GM12891 (cell line): Measurements from ENCODE around the gene R3HDM1.

Experiments used
- POLR2A ChIP-seq: IDR thresholded peaks from 2 replicates; pipeline ENCODE4 v1.6.1; 2011; ENCODE audit warnings: low read depth, low read length, control low read depth
- POLR2AphosphoS5 ChIP-seq: IDR thresholded peaks from 2 replicates; pipeline ENCODE4 v1.6.1; 2011; ENCODE audit warnings: low read depth, low read length, control low read depth
- SPI1 ChIP-seq: IDR thresholded peaks from 2 replicates; pipeline ENCODE4 v1.6.1; 2011; ENCODE audit warnings: low read depth, low read length, control low read depth
- TAF1 ChIP-seq: IDR thresholded peaks from 2 replicates; pipeline ENCODE4 v1.6.1; 2011; ENCODE audit warnings: low read depth, low read length, control low read depth

DNA sequence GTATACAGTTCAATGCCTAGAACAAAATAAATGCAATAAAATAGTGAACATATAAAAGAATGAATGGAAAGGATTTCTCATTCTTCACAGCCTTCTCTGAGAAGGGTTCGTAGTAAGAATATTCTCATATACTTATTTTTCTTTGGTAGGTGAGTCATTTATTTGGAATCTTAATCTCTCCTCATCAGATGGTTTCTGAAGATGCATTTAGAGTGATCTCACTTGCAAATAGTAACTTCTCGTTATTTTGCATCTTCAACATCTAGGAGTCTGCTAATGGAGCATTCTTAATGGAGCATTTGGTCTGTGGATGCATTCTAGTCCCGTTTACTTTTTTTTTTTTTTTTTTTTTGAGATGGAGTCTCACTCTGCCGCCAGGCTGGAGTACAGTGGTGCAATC lies 214.3 kb downstream of the R3HDM1 start:
- TF ChIP-seq TAF1 (no peak), SPI1 (no peak), POLR2A (no peak), POLR2AphosphoS5 (no peak)
